Mesendoderm (in vitro differentiated cells): Measurements from ENCODE around the gene PTPRG.

Source experiments
- DNase-seq: peaks from one replicate; pipeline ENCODE4 v3.0.0; 2013
- H2AK5ac ChIP-seq: 2 replicates; pipeline ENCODE4 v1.6.1; 2013; ENCODE audit warnings: low read length, inconsistent platforms
- H2BK120ac ChIP-seq: 2 replicates; pipeline ENCODE4 v1.6.1; 2013; ENCODE audit warnings: low read depth, mild to moderate bottlenecking, low read length, moderate library complexity, mixed read lengths
- H2BK15ac ChIP-seq: replicated peaks from 2 replicates; pipeline ENCODE4 v1.6.1; 2013; ENCODE audit warnings: low read depth, mild to moderate bottlenecking, moderate library complexity
- H2BK5ac ChIP-seq: 2 replicates; pipeline ENCODE4 v1.6.1; 2013; ENCODE audit warnings: low read length, inconsistent platforms
- H3K18ac ChIP-seq: 2 replicates; pipeline ENCODE4 v1.6.1; 2013; ENCODE audit warnings: mild to moderate bottlenecking, low read length, mixed read lengths
- H3K23ac ChIP-seq: one replicate; pipeline ENCODE4 v1.6.1; 2013; ENCODE audit warnings: low read length
- H3K27ac ChIP-seq: 2 replicates; pipeline ENCODE4 v1.5.1; 2013; ENCODE audit warnings: low read depth, mild to moderate bottlenecking, inconsistent platforms, low read length, moderate library complexity
- H3K27me3 ChIP-seq: 2 replicates; pipeline ENCODE4 v1.6.1; 2013; ENCODE audit warnings: low read length, control low read depth, mild to moderate bottlenecking, inconsistent platforms; ENCODE audit not compliant: insufficient read depth, poor library complexity
- H3K36me3 ChIP-seq: 2 replicates; pipeline ENCODE4 v1.6.1; 2013; ENCODE audit warnings: low read length, inconsistent platforms; ENCODE audit not compliant: control insufficient read depth, insufficient read depth
- H3K4ac ChIP-seq: one replicate; pipeline ENCODE4 v1.6.1; 2013; ENCODE audit warnings: low read depth, mild to moderate bottlenecking, low read length, moderate library complexity
- H3K4me1 ChIP-seq: 2 replicates; pipeline ENCODE4 v1.6.1; 2013; ENCODE audit warnings: low read depth, low read length, inconsistent platforms; ENCODE audit not compliant: control insufficient read depth
- H3K4me2 ChIP-seq: 2 replicates; pipeline ENCODE4 v1.6.1; 2013; ENCODE audit warnings: low read length
- H3K4me3 ChIP-seq: 2 replicates; pipeline ENCODE4 v1.5.1; 2013; ENCODE audit warnings: mild to moderate bottlenecking, low read length
- H3K56ac ChIP-seq: one replicate; pipeline ENCODE4 v1.6.1; 2013; ENCODE audit warnings: low read length
- H3K79me1 ChIP-seq: 2 replicates; pipeline ENCODE4 v1.6.1; 2013; ENCODE audit warnings: low read length, inconsistent platforms
- H3K79me2 ChIP-seq: 2 replicates; pipeline ENCODE4 v1.6.1; 2013; ENCODE audit warnings: mild to moderate bottlenecking, low read length; ENCODE audit not compliant: control insufficient read depth, insufficient read depth
- H3K9ac ChIP-seq: 2 replicates; pipeline ENCODE4 v1.6.1; 2013; ENCODE audit warnings: low read length, inconsistent platforms
- H4K5ac ChIP-seq: one replicate; pipeline ENCODE4 v1.6.1; 2013; ENCODE audit warnings: low read length
- H4K8ac ChIP-seq: one replicate; pipeline ENCODE4 v1.6.1; 2013; ENCODE audit warnings: low read depth, mild to moderate bottlenecking, control low read depth, low read length, moderate library complexity
- WGBS: extraction: QIAGEN DNeasy Blood & Tissue Kit; methylation state at CpG from one replicate; pipeline ENCODE4 v1.1.7; 2013; ENCODE audit warnings: low lambda C conversion rate, missing lambda C conversion rate; ENCODE audit not compliant: insufficient coverage; ENCODE audit errors: extremely low coverage; 5-methylcytosine and 5-hydroxymethylcytosine counted together

PTPRG gene

DNA sequence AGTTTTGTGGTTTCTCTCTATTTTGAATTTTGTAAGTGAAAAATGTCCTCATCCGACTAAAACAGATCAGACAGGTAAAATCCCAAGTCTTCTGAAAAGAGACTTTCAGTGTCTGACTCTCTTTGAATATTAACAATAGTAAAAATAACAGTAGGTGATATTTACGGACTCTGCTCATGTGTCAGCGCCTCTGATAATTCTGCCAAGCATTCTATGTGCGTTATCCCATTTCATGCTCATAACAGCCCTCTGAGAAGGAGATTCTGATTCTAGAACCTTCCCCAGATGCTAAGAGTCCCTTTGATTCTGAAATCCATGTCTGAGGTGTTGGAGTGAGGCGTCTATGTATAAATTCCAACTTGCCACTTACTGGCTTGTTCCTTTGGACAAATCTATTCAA, 529.1 kb downstream of the PTPRG start:
- Histone ChIP-seq H3K27ac (no peak overlapping the region), H3K56ac (no peak overlapping the region), H4K8ac (no peak overlapping the region), H3K79me1 (peaks cover 9% of the 10 kb centered on the region), H3K27me3 (no peaks in the 10 kb centered on the region), H3K18ac (no peak overlapping the region), H3K4me1 (no peaks in the 10 kb centered on the region), H3K36me3 (no peaks in the 10 kb centered on the region), H3K4me3 (no peak overlapping the region), H3K9ac (no peak overlapping the region), H3K4me2 (no peak overlapping the region), H2BK5ac (no peak overlapping the region), H3K23ac (no peak overlapping the region), H3K4ac (no peak overlapping the region), H2BK120ac (no peak overlapping the region), H3K79me2 (no peaks in the 10 kb centered on the region), H2BK15ac (no peak overlapping the region), H2AK5ac (no peak overlapping the region), H4K5ac (no peak overlapping the region)
- no peak for DNase-seq
- WGBS = no CpG with 5 or more reads among the region's 5 CpGs

DNA sequence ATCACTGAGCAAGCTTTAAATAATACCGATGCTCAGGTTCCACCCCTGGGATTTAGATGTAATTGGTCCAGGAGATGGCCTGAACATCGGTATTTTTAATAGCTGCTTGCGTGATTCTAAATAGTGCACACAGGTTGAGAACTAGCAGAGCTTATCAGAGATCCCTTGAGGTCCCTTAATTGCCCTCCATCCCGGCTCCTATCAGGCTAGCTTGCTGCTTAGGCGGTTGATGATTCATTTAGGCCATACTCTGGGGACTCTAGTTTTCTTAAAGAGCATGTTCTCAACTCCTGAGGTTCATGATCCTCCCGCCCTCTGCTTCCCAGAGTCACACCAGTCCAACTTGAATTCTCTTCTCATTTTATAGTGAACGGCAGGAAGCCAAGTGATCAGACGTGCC, 531.7 kb downstream of the PTPRG start:
- Histone ChIP-seq H2AK5ac (no peak overlapping the region), H3K4me3 (no peak overlapping the region), H3K79me2 (no peaks in the 10 kb centered on the region), H3K4me2 (no peak overlapping the region), H4K5ac (no peak overlapping the region), H4K8ac (no peak overlapping the region), H3K36me3 (no peaks in the 10 kb centered on the region), H2BK5ac (no peak overlapping the region), H3K56ac (no peak overlapping the region), H2BK15ac (no peak overlapping the region), H2BK120ac (no peak overlapping the region), H3K23ac (no peak overlapping the region), H3K4me1 (no peaks in the 10 kb centered on the region), H3K18ac (no peak overlapping the region), H3K27me3 (no peaks in the 10 kb centered on the region), H3K27ac (no peak overlapping the region), H3K79me1 (peaks cover 8% of the 10 kb centered on the region), H3K4ac (no peak overlapping the region), H3K9ac (no peak overlapping the region)
- no peak for DNase-seq
- no CpG with 5 or more reads among the region's 8 CpGs for WGBS

DNA sequence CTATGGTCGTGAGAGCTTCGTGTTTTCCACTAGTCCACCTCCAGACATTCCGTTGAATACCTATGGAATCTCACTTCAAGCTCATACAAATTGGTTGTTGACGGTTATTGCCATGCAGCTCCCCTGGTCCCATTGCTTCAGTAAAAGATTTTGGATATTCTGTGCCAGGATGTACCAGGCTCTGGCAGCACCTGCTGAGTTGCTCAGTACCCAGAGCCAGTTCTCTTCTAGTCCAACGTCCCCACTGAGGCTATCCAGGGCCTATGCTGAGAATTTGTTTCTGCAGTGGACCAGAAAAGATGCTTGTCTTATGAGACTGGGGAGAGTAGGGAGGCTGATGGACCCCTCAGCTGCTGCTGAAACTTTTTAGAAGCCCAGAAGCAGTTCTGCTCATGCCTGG, 533.1 kb downstream of the PTPRG start:
- Histone ChIP-seq H3K4me1 (no peaks in the 10 kb centered on the region), H3K56ac (no peak overlapping the region), H3K27ac (no peak overlapping the region), H4K8ac (no peak overlapping the region), H3K79me2 (no peaks in the 10 kb centered on the region), H3K4me3 (no peak overlapping the region), H2BK5ac (no peak overlapping the region), H2AK5ac (no peak overlapping the region), H2BK15ac (no peak overlapping the region), H3K9ac (no peak overlapping the region), H3K18ac (no peak overlapping the region), H3K23ac (no peak overlapping the region), H2BK120ac (no peak overlapping the region), H4K5ac (no peak overlapping the region), H3K79me1 (peaks cover 7% of the 10 kb centered on the region), H3K4ac (no peak overlapping the region), H3K36me3 (no peaks in the 10 kb centered on the region), H3K27me3 (no peaks in the 10 kb centered on the region), H3K4me2 (no peak overlapping the region)
- no CpG with 5 or more reads among the region's 5 CpGs for WGBS
- no peak for DNase-seq

DNA sequence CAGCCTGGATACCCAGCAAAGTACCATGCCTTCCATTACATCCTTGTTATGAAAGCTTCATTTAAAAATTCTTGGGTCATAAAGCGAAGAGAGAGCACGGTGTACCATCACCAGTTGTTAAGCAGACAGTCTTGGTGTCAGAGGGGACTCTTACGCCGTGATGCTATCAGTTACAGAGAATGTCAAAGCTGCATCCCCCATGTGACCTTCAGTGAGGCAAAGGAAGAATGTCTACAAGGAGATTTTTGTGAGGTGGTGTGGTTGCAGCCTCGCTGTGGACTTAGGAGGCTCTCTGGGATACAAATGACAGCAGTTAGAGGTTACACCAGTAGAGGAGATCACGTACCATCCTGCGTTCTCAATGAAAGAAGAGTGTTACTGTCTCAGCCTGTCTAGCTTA, 533.7 kb downstream of the PTPRG start:
- H2BK120ac ChIP-seq = no peak overlapping the region
- no peak overlapping the region for H2BK15ac ChIP-seq
- H2AK5ac ChIP-seq = no peak overlapping the region
- no peaks in the 10 kb centered on the region for H3K27me3 ChIP-seq
- no peaks in the 10 kb centered on the region for H3K79me2 ChIP-seq
- no peak overlapping the region for H3K4me3 ChIP-seq
- no peaks in the 10 kb centered on the region for H3K36me3 ChIP-seq
- H3K4me2 ChIP-seq = no peak overlapping the region
- DNase-seq = no peak
- no peak overlapping the region for H4K5ac ChIP-seq
- no peak overlapping the region for H2BK5ac ChIP-seq
- H3K9ac ChIP-seq = no peak overlapping the region
- H3K18ac ChIP-seq = no peak overlapping the region
- no peak overlapping the region for H3K56ac ChIP-seq
- H3K23ac ChIP-seq = no peak overlapping the region
- H3K4ac ChIP-seq = no peak overlapping the region
- H3K27ac ChIP-seq = no peak overlapping the region
- H3K79me1 ChIP-seq = peaks cover 7% of the 10 kb centered on the region
- H4K8ac ChIP-seq = no peak overlapping the region
- no CpG with 5 or more reads among the region's 7 CpGs for WGBS
- H3K4me1 ChIP-seq = no peaks in the 10 kb centered on the region

DNA sequence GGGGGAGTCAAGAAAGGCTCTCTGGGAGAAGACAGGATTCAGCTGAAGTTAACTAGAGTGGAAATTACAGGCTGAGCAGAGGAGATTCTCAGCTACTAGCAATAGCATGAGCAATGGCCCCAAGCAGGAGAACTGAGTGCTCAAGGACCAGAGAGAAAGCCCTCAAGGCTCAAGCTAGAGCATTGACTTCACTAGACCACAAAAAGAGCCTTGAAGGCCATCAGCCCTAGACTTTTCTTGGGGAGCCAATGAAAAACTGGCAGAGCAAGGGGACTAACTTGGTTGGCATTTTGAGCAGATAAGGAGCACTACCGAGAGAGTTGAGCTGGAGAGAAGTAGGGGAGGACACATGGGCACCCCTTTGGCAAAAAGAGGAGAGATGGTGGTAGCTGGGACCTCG, 534.4 kb downstream of the PTPRG start:
- Histone ChIP-seq H2BK120ac (no peak overlapping the region), H4K8ac (no peak overlapping the region), H3K27ac (no peak overlapping the region), H3K79me1 (peaks cover 7% of the 10 kb centered on the region), H3K4ac (no peak overlapping the region), H3K18ac (no peak overlapping the region), H3K4me1 (no peaks in the 10 kb centered on the region), H2BK5ac (no peak overlapping the region), H3K23ac (no peak overlapping the region), H3K79me2 (no peaks in the 10 kb centered on the region), H3K4me3 (no peak overlapping the region), H3K36me3 (no peaks in the 10 kb centered on the region), H3K4me2 (no peak overlapping the region), H3K9ac (no peak overlapping the region), H3K27me3 (no peaks in the 10 kb centered on the region), H2AK5ac (no peak overlapping the region), H3K56ac (no peak overlapping the region), H4K5ac (no peak overlapping the region), H2BK15ac (no peak overlapping the region)
- DNase-seq = peak; percentile 31
- no CpG with 5 or more reads among the region's 2 CpGs for WGBS

DNA sequence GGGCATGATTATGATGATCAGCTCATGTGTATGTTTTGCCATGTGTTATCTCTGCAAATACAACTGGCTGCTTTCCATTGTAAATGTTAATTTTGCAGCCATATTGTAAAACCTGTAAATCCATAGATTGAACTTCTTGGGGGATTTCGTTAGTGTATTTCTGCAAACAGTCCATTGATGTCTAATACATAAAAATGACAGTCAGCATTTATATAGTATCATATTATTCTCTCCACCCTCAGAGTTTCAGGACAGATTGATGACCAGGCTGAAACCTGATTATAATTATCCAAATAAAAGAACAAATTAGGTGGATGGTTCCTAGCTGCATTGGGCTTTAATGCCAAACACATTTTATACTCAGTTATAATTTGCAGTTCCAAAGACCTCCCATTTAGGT, 535.1 kb downstream of the PTPRG start:
- no peak overlapping the region for H3K23ac ChIP-seq
- no peak overlapping the region for H2BK15ac ChIP-seq
- WGBS = no CpG with 5 or more reads among the region's 1 CpG

More for the DNA sequence above, 535.1 kb downstream of the PTPRG start:
- Histone ChIP-seq H3K36me3 (no peaks in the 10 kb centered on the region), H3K56ac (no peak overlapping the region), H3K4me1 (no peaks in the 10 kb centered on the region), H3K79me1 (peaks cover 6% of the 10 kb centered on the region), H3K4ac (no peak overlapping the region), H4K5ac (no peak overlapping the region), H4K8ac (no peak overlapping the region), H3K18ac (no peak overlapping the region), H3K4me2 (no peak overlapping the region), H2BK120ac (no peak overlapping the region), H2AK5ac (no peak overlapping the region), H3K79me2 (no peaks in the 10 kb centered on the region), H3K9ac (no peak overlapping the region), H3K27ac (no peak overlapping the region), H3K4me3 (no peak overlapping the region), H2BK5ac (no peak overlapping the region), H3K27me3 (no peaks in the 10 kb centered on the region)
- DNase-seq = no peak
